ENCODE results near the gene BBOF1. TPM values are rescaled to one million over a fixed set of nuclear protein-coding genes. Genes with fewer than 3 reads are reported as not detected.

Gene BBOF1
- total RNA-seq (2014; rRNA removed; shearing (Covaris generic)) (3.5 and 18.2 TPM in 2 replicates), polyA plus RNA-seq (2016; fragmentation: Nextera tagmentation; extraction: Ambion mirVana) (5.4 and 6.4 TPM in 2 replicates)

- Histone ChIP-seq H3K27ac (peak within 1 kb of the TSS; percentile 99), H4K20me1 (ENCODE audit: insufficient read depth) (no peaks in the 10 kb centered on the region), H3K9me3 (ENCODE audit: low read depth) (no peaks in the 10 kb centered on the region), H3K79me2 (ENCODE audit: insufficient read depth) (peaks cover 34% of the 10 kb centered on the region), H3K4me2 (ENCODE audit: unreplicated experiment) (peak within 1 kb of the TSS; percentile 96), H3K4me3 (peak within 1 kb of the TSS; percentile 91), H2AFZ (peak within 1 kb of the TSS; percentile 91), H3K9me2 (ENCODE audit: insufficient read depth) (no peaks in the 10 kb centered on the region), H3F3A (ENCODE audit: insufficient read depth) (peaks cover 5% of the 10 kb centered on the region), H3K27me3 (replicated peaks; ENCODE audit: insufficient read depth) (no peaks in the 10 kb centered on the region), H3K9ac (peak within 1 kb of the TSS; percentile 99), H3K4me1 (ENCODE audit: insufficient read depth) (peaks cover 10% of the 10 kb centered on the region; the same call in 1 of the 2 replicates), H3K36me3 (ENCODE audit: low read depth) (peaks cover 3% of the 10 kb centered on the region; the same call in 1 of the 2 replicates)
- in situ Hi-C loops (cut with MboI): no loop called here
- peak; percentile 97 for DNase-seq
- no peak for TF ChIP-seq EZH2 (IDR thresholded peaks at IDR 0.05; ENCODE audit: insufficient read depth, poor library complexity, severe bottlenecking)
- no peak for TF ChIP-seq EZH2phosphoT487 (IDR thresholded peaks at IDR 0.05; ENCODE audit: insufficient read depth, low read depth)
- 1% methylated on average over 62 to 75 of the region's 93 CpGs for WGBS, 2 experiments (ENCODE audit: low coverage in 1 of 2, low lambda C conversion rate in 2 of 2, missing lambda C conversion rate in 2 of 2)
Measured at GRCh38 chr14:74018586-74019407, at the start of gene BBOF1, which contains the start of gene ENTPD5. Gene BBOF1 (plus strand): TSS chr14:74019349. CDS start chr14:74019479, 130 bp downstream. Gene ENTPD5 (minus strand): TSS chr14:74019288. CDS start chr14:73988102, 31,186 bp downstream.

GRCh38 chr14:73973497-73973896 is 45.7 kb upstream of the BBOF1 start:
- no peaks in the 10 kb centered on the region for H3K4me1 ChIP-seq (ENCODE audit: insufficient read depth)
- H3K9me3 ChIP-seq (ENCODE audit: low read depth): no peaks in the 10 kb centered on the region
- 76 to 87% methylated on average over 2 of the region's 2 CpGs for WGBS, 2 experiments (ENCODE audit: low coverage in 1 of 2, low lambda C conversion rate in 2 of 2, missing lambda C conversion rate in 2 of 2)
- peaks cover 7% of the 10 kb centered on the region; the same call in 1 of the 2 replicates for H3K36me3 ChIP-seq (ENCODE audit: low read depth)
- no peaks in the 10 kb centered on the region for H3K79me2 ChIP-seq (ENCODE audit: insufficient read depth)
- no peaks in the 10 kb centered on the region for H3K9me2 ChIP-seq (ENCODE audit: insufficient read depth)
- no peak overlapping the region for H3K4me2 ChIP-seq (ENCODE audit: unreplicated experiment)
- no peak overlapping the region for H3K4me3 ChIP-seq
- no peaks in the 10 kb centered on the region for H3F3A ChIP-seq (ENCODE audit: insufficient read depth)
- TF ChIP-seq EZH2phosphoT487 (IDR thresholded peaks at IDR 0.05; ENCODE audit: insufficient read depth, low read depth): no peak
- H3K27me3 ChIP-seq (replicated peaks; ENCODE audit: insufficient read depth): no peaks in the 10 kb centered on the region
- H3K9ac ChIP-seq: no peak overlapping the region
- in situ Hi-C loops (cut with MboI): no loop called here
- DNase-seq: no peak
- no peak overlapping the region for H3K27ac ChIP-seq
- no peak overlapping the region for H2AFZ ChIP-seq
- no peaks in the 10 kb centered on the region for H4K20me1 ChIP-seq (ENCODE audit: insufficient read depth)

GRCh38 chr14:73976125-73976524 is 43.0 kb upstream of the BBOF1 start:
- no peaks in the 10 kb centered on the region for H3K27me3 ChIP-seq (replicated peaks; ENCODE audit: insufficient read depth)
- in situ Hi-C loops (cut with MboI): no loop called here
- H4K20me1 ChIP-seq (ENCODE audit: insufficient read depth): no peaks in the 10 kb centered on the region

GRCh38 chr14:73977896-73978295 is 41.3 kb upstream of the BBOF1 start:
- H3F3A ChIP-seq (ENCODE audit: insufficient read depth): no peaks in the 10 kb centered on the region
- TF ChIP-seq EZH2phosphoT487 (IDR thresholded peaks at IDR 0.05; ENCODE audit: insufficient read depth, low read depth) (no peak), EZH2 (IDR thresholded peaks at IDR 0.05; ENCODE audit: insufficient read depth, poor library complexity, severe bottlenecking) (no peak)
- in situ Hi-C loops (cut with MboI): no loop called here
- H3K4me1 ChIP-seq (ENCODE audit: insufficient read depth): no peaks in the 10 kb centered on the region
- no peaks in the 10 kb centered on the region for H3K9me2 ChIP-seq (ENCODE audit: insufficient read depth)
- no peak overlapping the region for H3K9ac ChIP-seq
- H3K79me2 ChIP-seq (ENCODE audit: insufficient read depth): no peaks in the 10 kb centered on the region
- WGBS, 2 experiments (ENCODE audit: low coverage in 1 of 2, low lambda C conversion rate in 2 of 2, missing lambda C conversion rate in 2 of 2): 89 to 92% methylated on average over 4 of the region's 4 CpGs
- no peaks in the 10 kb centered on the region for H3K27me3 ChIP-seq (replicated peaks; ENCODE audit: insufficient read depth)
- no peaks in the 10 kb centered on the region for H3K9me3 ChIP-seq (ENCODE audit: low read depth)
- H3K4me3 ChIP-seq: no peak overlapping the region
- H3K36me3 ChIP-seq (ENCODE audit: low read depth): peaks cover 5% of the 10 kb centered on the region; the same call in 1 of the 2 replicates
- H3K27ac ChIP-seq: no peak overlapping the region
- DNase-seq: no peak
- H3K4me2 ChIP-seq (ENCODE audit: unreplicated experiment): no peak overlapping the region
- no peak overlapping the region for H2AFZ ChIP-seq
- H4K20me1 ChIP-seq (ENCODE audit: insufficient read depth): no peaks in the 10 kb centered on the region

More at GRCh38 chr14:73976125-73976524, 43.0 kb upstream of the BBOF1 start:
- Histone ChIP-seq H3F3A (ENCODE audit: insufficient read depth) (no peaks in the 10 kb centered on the region), H2AFZ (no peak overlapping the region), H3K4me1 (ENCODE audit: insufficient read depth) (no peaks in the 10 kb centered on the region), H3K9me3 (ENCODE audit: low read depth) (no peaks in the 10 kb centered on the region), H3K27ac (no peak overlapping the region), H3K4me3 (no peak overlapping the region), H3K9ac (no peak overlapping the region), H3K79me2 (ENCODE audit: insufficient read depth) (no peaks in the 10 kb centered on the region), H3K4me2 (ENCODE audit: unreplicated experiment) (no peak overlapping the region), H3K36me3 (ENCODE audit: low read depth) (peaks cover 7% of the 10 kb centered on the region; the same call in 1 of the 2 replicates), H3K9me2 (ENCODE audit: insufficient read depth) (no peaks in the 10 kb centered on the region)
- TF ChIP-seq EZH2phosphoT487 (IDR thresholded peaks at IDR 0.05; ENCODE audit: insufficient read depth, low read depth) (no peak), EZH2 (IDR thresholded peaks at IDR 0.05; ENCODE audit: insufficient read depth, poor library complexity, severe bottlenecking) (no peak)
- DNase-seq: no peak
- 98 to 99% methylated on average over 6 of the region's 6 CpGs for WGBS, 2 experiments (ENCODE audit: low coverage in 1 of 2, low lambda C conversion rate in 2 of 2, missing lambda C conversion rate in 2 of 2)
